NB4 (cell line): ENCODE data around the gene ACKR3.

Source experiments
- DNase-seq: peaks from one replicate; pipeline ENCODE4 v3.0.0; 2010; ENCODE audit warnings: low read depth
- H3K4me3 ChIP-seq: one replicate; pipeline ENCODE4 v1.5.1; 2011; ENCODE audit warnings: mild to moderate bottlenecking, low read depth, low read length, moderate library complexity
- CTCF ChIP-seq: IDR thresholded peaks from one replicate; pipeline ENCODE4 v1.5.1; 2012; ENCODE audit warnings: low read depth, low read length
- MYC ChIP-seq: IDR thresholded peaks from 2 replicates; pipeline ENCODE4 v1.6.1; 2011; ENCODE audit warnings: low read depth, low read length
- POLR2A ChIP-seq: IDR thresholded peaks from 2 replicates; pipeline ENCODE4 v1.6.1; 2011; ENCODE audit warnings: mild to moderate bottlenecking; ENCODE audit not compliant: insufficient read length; ENCODE audit errors: extremely low read depth
- TF ChIP-seq, protein P1 (sequence below): IDR thresholded peaks from 2 replicates; pipeline ENCODE4 v1.6.1; 2011; ENCODE audit warnings: low read depth, low read length

The ACKR3 gene

GRCh38 chr2:236569573-236569973 lies at the start of gene ACKR3:
Gene ACKR3 (plus strand): TSS chr2:236569825. CDS start chr2:236580466, 10,641 bp downstream.
- H3K4me3 ChIP-seq: no peak within 1 kb of the TSS
- peak; percentile 58 for DNase-seq
- TF ChIP-seq, protein P1, sequence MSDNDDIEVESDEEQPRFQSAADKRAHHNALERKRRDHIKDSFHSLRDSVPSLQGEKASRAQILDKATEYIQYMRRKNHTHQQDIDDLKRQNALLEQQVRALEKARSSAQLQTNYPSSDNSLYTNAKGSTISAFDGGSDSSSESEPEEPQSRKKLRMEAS: no peak
- TF ChIP-seq CTCF (no peak), MYC (no peak), POLR2A (no peak)

DNA sequence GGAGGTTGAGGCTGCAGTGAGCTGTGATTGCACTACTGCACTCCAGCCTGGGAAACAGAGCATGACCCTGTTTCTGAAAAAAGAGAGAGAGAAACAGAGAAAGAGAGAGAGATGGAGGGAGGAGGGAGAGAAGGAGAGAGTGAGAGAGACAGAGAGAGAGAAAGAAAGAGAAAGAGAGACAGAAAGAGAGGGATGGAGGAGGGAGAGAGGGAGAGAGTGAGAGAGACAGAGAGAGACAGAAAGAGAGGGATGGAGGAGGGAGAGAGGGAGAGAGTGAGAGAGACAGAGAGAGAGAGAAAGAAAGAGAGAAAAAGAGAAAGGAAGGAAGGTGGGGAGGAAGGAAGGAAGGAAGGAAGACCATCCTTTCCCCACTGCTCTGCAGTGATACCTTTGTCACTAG lies 48.1 kb upstream of the ACKR3 start:
- no peak for DNase-seq
- TF ChIP-seq, protein P1: no peak
- TF ChIP-seq MYC (no peak), CTCF (no peak), POLR2A (no peak)
- H3K4me3 ChIP-seq: no peak overlapping the region

DNA sequence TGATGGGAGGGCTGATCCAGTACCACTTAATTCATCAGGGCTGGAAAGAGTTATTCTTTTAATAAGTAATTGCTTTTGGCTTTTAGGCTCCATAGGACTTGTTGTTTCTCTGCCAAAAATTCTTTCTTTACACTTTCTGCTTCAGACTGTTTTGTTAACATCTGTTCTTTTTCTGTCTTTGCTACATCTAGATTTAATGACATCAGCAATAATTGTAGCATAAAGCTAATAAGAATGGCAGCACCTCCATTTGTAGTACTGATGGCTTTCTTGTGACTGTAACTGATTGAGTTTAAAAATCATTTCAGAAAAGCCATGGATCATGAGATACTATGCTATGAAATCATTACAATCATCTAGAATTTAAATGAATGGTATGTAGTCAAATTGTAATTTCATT lies 46.4 kb upstream of the ACKR3 start:
- no peak overlapping the region for H3K4me3 ChIP-seq
- DNase-seq: no peak
- TF ChIP-seq MYC (no peak), POLR2A (no peak), CTCF (no peak)
- TF ChIP-seq, protein P1: no peak

DNA sequence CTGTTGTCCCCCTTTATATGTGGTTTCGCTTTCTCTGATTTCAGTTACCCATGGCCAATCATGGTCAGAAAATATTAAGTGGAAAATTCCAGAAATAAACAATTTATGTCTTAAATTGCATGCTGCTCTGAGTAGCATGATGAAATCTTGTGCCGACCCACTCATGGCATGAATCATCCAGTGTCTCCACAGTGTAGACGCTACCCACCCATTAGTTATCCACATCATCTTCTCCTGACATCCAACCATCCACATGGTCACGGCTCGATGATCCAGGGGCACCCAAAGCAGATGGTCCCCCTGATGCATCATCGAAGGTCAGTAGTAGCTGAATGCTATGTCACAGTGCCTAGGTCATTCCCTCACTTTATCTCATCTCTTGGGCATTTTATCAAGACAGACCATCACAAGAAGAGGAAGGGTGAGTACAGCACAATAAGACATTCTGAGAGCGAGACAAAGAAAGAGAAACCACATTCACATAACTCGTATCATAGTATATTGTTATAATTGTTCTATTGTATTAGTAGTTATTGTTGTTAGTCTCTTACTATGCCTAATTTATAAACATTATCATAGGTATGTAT lies 44.1 kb upstream of the ACKR3 start:
- TF ChIP-seq, protein P1: no peak
- no peak for TF ChIP-seq CTCF
- TF ChIP-seq POLR2A: no peak
- no peak for TF ChIP-seq MYC
- no peak for DNase-seq
- no peak overlapping the region for H3K4me3 ChIP-seq

DNA sequence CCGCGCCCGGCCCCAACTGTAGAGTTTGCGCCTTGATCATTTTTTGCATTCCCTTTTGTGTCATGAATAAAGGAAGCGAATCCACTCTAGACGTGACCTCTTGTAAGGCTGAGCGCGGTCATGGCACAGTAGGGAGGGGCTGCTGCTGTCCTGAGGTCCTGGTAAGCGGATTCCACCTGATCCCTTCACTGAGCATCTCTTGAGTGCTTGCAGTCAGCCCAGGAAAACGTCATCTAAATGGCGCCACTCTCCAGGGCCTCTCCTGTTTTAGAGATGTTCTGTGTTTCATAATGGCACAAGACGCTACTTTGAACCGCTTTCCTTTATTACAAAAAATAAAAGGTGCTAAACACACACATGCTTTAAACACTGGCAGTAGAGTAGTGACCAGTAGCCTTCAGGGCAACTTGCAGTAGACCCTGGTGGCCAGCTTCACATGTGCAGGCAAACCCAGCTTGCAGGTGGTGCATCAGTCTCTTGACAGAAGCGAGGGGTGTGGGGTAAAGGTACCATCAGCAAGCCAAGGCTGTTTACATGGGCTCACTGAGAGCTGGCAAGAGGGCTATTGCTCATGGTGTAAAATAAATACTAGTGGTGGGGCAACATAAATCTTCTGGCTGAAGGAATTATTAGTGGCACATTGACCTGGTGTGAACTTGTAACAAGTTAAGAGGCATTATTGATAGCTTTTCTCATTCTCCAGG lies 43.0 kb upstream of the ACKR3 start:
- no peak for DNase-seq
- no peak overlapping the region for H3K4me3 ChIP-seq

More for the DNA sequence above, 43.0 kb upstream of the ACKR3 start:
- TF ChIP-seq POLR2A (no peak), CTCF (no peak), MYC (no peak)
- TF ChIP-seq, protein P1: no peak
